Transverse colon (tissue), 4 donors: ENCODE measurements around the gene FRMD3. TPM values are rescaled to one million over a fixed set of nuclear protein-coding genes. Genes with fewer than 3 reads are reported as not detected.

Experiments
- DNase-seq: peaks from one replicate; pipeline ENCODE4 v3.0.0-alpha.2; 2019
- H3K27ac ChIP-seq, 4 donors: fragments of 200-600 bp; sonication (generic); 2 replicates each; pipeline ENCODE4 v1.5.1; 2016 to 2018; ENCODE audit warnings: inconsistent platforms in 4 of 4
- H3K27me3 ChIP-seq: fragments of 200-600 bp; sonication (generic); 2 replicates; pipeline ENCODE4 v1.5.1; 2017; ENCODE audit warnings: inconsistent platforms
- H3K36me3 ChIP-seq, 4 donors: fragments of 200-600 bp; sonication (generic); 2 replicates each; pipeline ENCODE4 v1.5.1; 2017 to 2019; ENCODE audit warnings: inconsistent platforms in 4 of 4
- H3K4me1 ChIP-seq, 4 donors: fragments of 200-600 bp; sonication (generic); 2 replicates each; pipeline ENCODE4 v1.5.1; 2017 to 2020; ENCODE audit warnings: inconsistent platforms in 4 of 4
- H3K4me3 ChIP-seq, 4 donors: fragments of 200-600 bp; sonication (generic); 1 replicate in 1 of 4; 2 replicates in 3 of 4; pipeline versions ENCODE4 v1.5.1 to v1.6.1; 2017 to 2019; ENCODE audit warnings: inconsistent platforms in 4 of 4
- H3K9me3 ChIP-seq, 2 donors: fragments of 200-600 bp; sonication (generic); 2 replicates each; pipeline ENCODE4 v1.5.1; 2017 to 2019; ENCODE audit warnings: inconsistent platforms in 2 of 2
- EP300 ChIP-seq: sonication (generic); formaldehyde crosslinking; IDR thresholded peaks from one replicate; pipeline ENCODE4 v1.6.1; 2017; ENCODE audit warnings: antibody characterized with exemption, low read depth
- POLR2A ChIP-seq: fragments of 450-650 bp; IDR thresholded peaks from one replicate; pipeline ENCODE4 v1.6.1; 2016; ENCODE audit warnings: antibody characterized with exemption, mild to moderate bottlenecking, moderate library complexity
- POLR2AphosphoS5 ChIP-seq, 3 donors: sonication (generic); formaldehyde crosslinking; IDR thresholded peaks; one replicate each; pipeline ENCODE4 v1.6.1; 2016; ENCODE audit warnings: antibody characterized with exemption in 3 of 3
- WGBS, 2 donors: methylation state at CpG; one replicate each; pipeline ENCODE4 v1.1.5; 2018; ENCODE audit warnings: low coverage in 1 of 2; 5-methylcytosine and 5-hydroxymethylcytosine counted together
- in situ Hi-C, 4 donors: fragments of 200-750 bp; cut with MboI; loops; one replicate each; pipeline versions ENCODE4 v1.15.0 to v1.15.1; 2017; ENCODE audit warnings: low sequenced_read_pairs in 3 of 4, low pct_ligation_motif_present in 1 of 4, low pct_unique_long_range_greater_than_20kb in 1 of 4
- intact Hi-C: fragments of 100-400 bp; cut with DNase I; formaldehyde crosslinking; loops from one replicate; pipeline ENCODE4 v1.15.1; 2023; ENCODE audit warnings: low total_unique reads
- total RNA-seq, 4 donors: library from RNA; depleted of rRNA; stranded (reverse); fragments of >200 nt; gene quantifications; one replicate each; pipeline ENCODE4 v1.1.0, GENCODE V29; 2016
- TF ChIP-seq, protein P1 (sequence below), 5 experiments: fragments of 200-600 bp in 3 of 5; fragments of 450-650 bp in 2 of 5; sonication (generic) in 3 of 5; IDR thresholded peaks; 1 replicate in 2 of 5; 2 replicates in 3 of 5; pipeline ENCODE4 v1.5.1; 2016 to 2017; ENCODE audit warnings: antibody characterized with exemption in 5 of 5, inconsistent platforms in 3 of 5, mild to moderate bottlenecking in 2 of 5, moderate library complexity in 1 of 5

The FRMD3 gene
- total RNA-seq, 4 donors from 2014 or later = 5.8 to 37.0 (median 18.1) TPM

DNA sequence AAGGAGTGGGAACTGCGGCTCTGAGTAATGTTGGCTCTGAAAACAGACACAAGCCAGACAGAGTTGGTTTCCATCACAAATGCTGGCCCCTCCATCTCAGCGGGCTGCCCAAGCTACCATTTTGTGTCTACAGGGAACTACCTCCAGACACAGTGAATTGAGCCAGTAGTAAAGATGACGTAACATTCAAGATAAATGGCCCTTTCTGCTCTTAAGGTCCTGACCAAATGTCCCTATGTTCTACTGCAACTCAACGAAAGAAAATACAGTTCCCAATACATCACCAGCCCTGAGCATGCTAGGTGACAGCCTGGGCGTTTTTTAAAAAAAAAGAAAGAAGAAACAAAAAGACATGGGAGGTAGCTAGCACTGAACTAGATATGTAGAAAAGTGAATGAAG lies 247.5 kb downstream of the FRMD3 start:
- in situ Hi-C loops = no loop called here
- no peak overlapping the region for H3K27ac ChIP-seq
- no peaks in the 10 kb centered on the region for H3K9me3 ChIP-seq
- intact Hi-C loops = no loop called here
- 35 to 100% methylated on average over 1 to 5 of the region's 5 CpGs for WGBS, 2 donors
- H3K4me1 ChIP-seq = no peaks in the 10 kb centered on the region
- no peaks in the 10 kb centered on the region for H3K27me3 ChIP-seq
- H3K36me3 ChIP-seq = no peaks in the 10 kb centered on the region
- no peak for DNase-seq
- no peak for TF ChIP-seq POLR2AphosphoS5 (IDR thresholded peaks at IDR 0.05)
- TF ChIP-seq POLR2A = no peak
- TF ChIP-seq, protein P1, sequence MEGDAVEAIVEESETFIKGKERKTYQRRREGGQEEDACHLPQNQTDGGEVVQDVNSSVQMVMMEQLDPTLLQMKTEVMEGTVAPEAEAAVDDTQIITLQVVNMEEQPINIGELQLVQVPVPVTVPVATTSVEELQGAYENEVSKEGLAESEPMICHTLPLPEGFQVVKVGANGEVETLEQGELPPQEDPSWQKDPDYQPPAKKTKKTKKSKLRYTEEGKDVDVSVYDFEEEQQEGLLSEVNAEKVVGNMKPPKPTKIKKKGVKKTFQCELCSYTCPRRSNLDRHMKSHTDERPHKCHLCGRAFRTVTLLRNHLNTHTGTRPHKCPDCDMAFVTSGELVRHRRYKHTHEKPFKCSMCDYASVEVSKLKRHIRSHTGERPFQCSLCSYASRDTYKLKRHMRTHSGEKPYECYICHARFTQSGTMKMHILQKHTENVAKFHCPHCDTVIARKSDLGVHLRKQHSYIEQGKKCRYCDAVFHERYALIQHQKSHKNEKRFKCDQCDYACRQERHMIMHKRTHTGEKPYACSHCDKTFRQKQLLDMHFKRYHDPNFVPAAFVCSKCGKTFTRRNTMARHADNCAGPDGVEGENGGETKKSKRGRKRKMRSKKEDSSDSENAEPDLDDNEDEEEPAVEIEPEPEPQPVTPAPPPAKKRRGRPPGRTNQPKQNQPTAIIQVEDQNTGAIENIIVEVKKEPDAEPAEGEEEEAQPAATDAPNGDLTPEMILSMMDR (IDR thresholded peaks at IDR 0.05) = no peak
- no peak for TF ChIP-seq EP300
- H3K4me3 ChIP-seq = no peak overlapping the region

DNA sequence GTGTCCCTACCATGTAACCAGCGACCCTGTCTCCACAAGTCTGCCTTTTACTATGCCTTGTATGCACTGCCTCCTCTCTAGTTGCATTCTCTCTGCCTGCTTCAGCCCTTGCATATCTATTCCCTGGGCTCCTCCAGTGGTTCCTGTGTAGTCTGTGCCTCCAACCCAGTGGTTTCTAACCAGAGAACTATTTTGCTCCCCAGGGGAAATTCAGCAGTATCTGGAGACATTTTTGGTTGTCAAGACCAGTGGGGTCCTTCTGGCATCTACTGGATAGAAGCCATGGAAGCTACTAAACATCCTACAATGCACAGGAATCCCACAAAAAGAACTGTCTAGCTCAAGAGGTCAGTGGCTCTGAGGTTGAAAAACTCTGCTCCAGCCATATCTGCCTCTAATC lies 251.2 kb downstream of the FRMD3 start:
- DNase-seq = no peak
- TF ChIP-seq, protein P1 (IDR thresholded peaks at IDR 0.05) = no peak
- TF ChIP-seq POLR2A (no peak), POLR2AphosphoS5 (IDR thresholded peaks at IDR 0.05) (no peak), EP300 (no peak)
- no peaks in the 10 kb centered on the region for H3K4me1 ChIP-seq
- H3K9me3 ChIP-seq = no peaks in the 10 kb centered on the region
- intact Hi-C loops = no loop called here
- 67% methylated on average over 1 of the region's 1 CpG for WGBS, 2 donors
- in situ Hi-C loops = no loop called here
- H3K27me3 ChIP-seq = no peaks in the 10 kb centered on the region
- no peaks in the 10 kb centered on the region for H3K36me3 ChIP-seq
- H3K4me3 ChIP-seq = no peak overlapping the region
- H3K27ac ChIP-seq = no peak overlapping the region

DNA sequence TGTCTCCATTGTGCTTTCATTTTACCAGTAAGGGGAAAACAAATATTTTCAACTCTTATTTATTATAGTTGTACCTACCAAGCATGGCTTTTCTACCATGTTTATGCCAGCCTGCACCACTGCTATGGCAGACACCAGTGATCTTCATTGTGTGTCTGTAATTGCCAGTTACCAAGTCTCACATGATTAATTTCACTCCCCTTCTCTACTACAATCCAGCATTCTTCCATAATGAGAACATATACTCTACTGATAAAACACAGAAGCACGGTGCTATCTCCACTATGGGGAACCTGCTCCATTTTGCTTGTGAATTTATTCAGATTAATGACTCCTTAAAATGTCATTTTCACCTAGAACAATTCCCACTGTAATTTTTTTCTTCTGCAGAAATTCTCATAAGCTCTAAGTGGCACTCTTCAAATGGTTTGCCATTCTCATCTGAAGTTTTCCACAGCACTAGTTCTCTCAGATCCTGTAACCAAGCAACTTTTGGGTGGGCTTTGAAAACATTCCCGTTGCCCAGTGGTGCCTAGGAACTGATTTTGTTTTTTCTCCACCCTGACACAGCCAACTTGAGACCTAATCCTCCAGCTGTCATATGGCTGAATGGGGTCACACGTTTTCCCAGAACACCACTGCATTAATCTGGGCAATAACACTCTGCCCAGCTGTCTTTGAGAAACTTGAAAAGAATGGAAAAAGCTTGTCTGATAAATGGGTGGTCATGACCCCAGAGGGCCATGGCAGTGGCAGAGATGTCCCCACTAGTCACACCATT lies 252.6 kb downstream of the FRMD3 start:
- Histone ChIP-seq H3K36me3 (no peaks in the 10 kb centered on the region), H3K4me1 (peaks cover 0 to 10% (median 5%) of the 10 kb centered on the region in 4 donors), H3K27ac (no peak overlapping the region), H3K4me3 (no peak overlapping the region), H3K9me3 (no peaks in the 10 kb centered on the region), H3K27me3 (no peaks in the 10 kb centered on the region)
- WGBS, 2 donors = 56% methylated on average over 3 of the region's 3 CpGs
- DNase-seq = no peak
- in situ Hi-C loops (no loop called here), intact Hi-C loops (no loop called here)
- TF ChIP-seq EP300 (no peak), POLR2A (no peak), POLR2AphosphoS5 (IDR thresholded peaks at IDR 0.05) (no peak)
- TF ChIP-seq, protein P1 (IDR thresholded peaks at IDR 0.05) = no peak

DNA sequence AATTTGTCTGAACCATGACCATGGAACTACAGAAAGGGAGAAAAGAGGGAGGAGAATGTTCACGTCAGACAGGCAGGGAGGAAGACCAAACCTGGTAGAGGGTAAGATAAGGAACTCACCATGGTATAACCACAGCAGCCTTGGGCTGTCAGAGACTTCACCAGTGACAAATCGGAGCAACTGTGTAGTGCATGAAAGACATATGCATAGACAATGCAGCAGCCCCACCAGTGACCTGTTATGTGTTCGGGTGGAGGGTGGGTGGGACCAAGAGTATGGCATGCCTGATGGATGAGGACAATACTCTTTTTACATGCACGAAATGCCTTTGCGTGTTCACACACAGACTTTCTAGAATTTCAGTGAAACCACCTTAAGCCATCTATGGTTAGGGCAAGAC lies 253.5 kb downstream of the FRMD3 start:
- Histone ChIP-seq H3K4me3 (no peak overlapping the region), H3K27me3 (no peaks in the 10 kb centered on the region), H3K27ac (no peak overlapping the region), H3K36me3 (no peaks in the 10 kb centered on the region), H3K9me3 (no peaks in the 10 kb centered on the region), H3K4me1 (peaks cover 0 to 10% (median 5%) of the 10 kb centered on the region in 4 donors)
- no peak for TF ChIP-seq POLR2AphosphoS5 (IDR thresholded peaks at IDR 0.05)
- TF ChIP-seq, protein P1 (IDR thresholded peaks at IDR 0.05) = no peak
- no peak for TF ChIP-seq EP300
- no peak for TF ChIP-seq POLR2A
- intact Hi-C loops = no loop called here
- in situ Hi-C loops = no loop called here
- no peak for DNase-seq
- 85 to 91% methylated on average over 3 to 5 of the region's 5 CpGs for WGBS, 2 donors
